Calu3 (cell line): ENCODE results near the gene SSTR3. TPM values are rescaled to one million over a fixed set of nuclear protein-coding genes. Genes with fewer than 3 reads are reported as not detected.
A peak's percentile ranks its signal among the peaks of the same experiment; 100 is the strongest.

ENCODE experiments used
- BruUV-seq: library from RNA; stranded (reverse); fragments of 400-500 nt; replicated peaks from 2 replicates; lab custom pipeline; 2021; lab: Mats Ljungman, UMichigan
- CTCF ChIA-PET: fragments of 300-600 bp; sonication (Branson Sonifier 250); formaldehyde crosslinking; loops from one replicate; lab custom pipeline; 2022; ENCODE audit warnings: antibody characterized with exemption; lab: Charles Lee
- DNase-seq: peaks from one replicate; pipeline ENCODE4 v3.0.0; 2022
- H3K27ac Mint-ChIP-seq: one replicate; pipeline ENCODE4 v1.8.0; 2022; ENCODE audit warnings: mixed read lengths; ENCODE audit not compliant: unreplicated experiment
- H3K27me3 Mint-ChIP-seq: one replicate; pipeline ENCODE4 v1.8.0; 2022; ENCODE audit warnings: mixed read lengths; ENCODE audit not compliant: unreplicated experiment
- H3K36me3 Mint-ChIP-seq: one replicate; pipeline ENCODE4 v1.8.0; 2022; ENCODE audit warnings: mild to moderate bottlenecking, moderate library complexity, mixed read lengths; ENCODE audit not compliant: insufficient read depth, unreplicated experiment
- H3K4me1 Mint-ChIP-seq: one replicate; pipeline ENCODE4 v1.8.0; 2022; ENCODE audit warnings: mild to moderate bottlenecking, low read depth, mixed read lengths; ENCODE audit not compliant: unreplicated experiment
- H3K4me3 Mint-ChIP-seq: one replicate; pipeline ENCODE4 v1.8.0; 2022; ENCODE audit warnings: mild to moderate bottlenecking, low read depth, moderate library complexity, mixed read lengths; ENCODE audit not compliant: unreplicated experiment
- H3K9me3 Mint-ChIP-seq: one replicate; pipeline ENCODE4 v1.8.0; 2022; ENCODE audit warnings: low read depth, mixed read lengths; ENCODE audit not compliant: unreplicated experiment
- intact Hi-C: fragments of 100-400 bp; cut with micrococcal nuclease; formaldehyde crosslinking; loops from one replicate; pipeline ENCODE4 v1.10.0; 2022; ENCODE audit not compliant: unreplicated experiment
- total RNA-seq: library from RNA; stranded (reverse); gene quantifications from 2 replicates; pipeline ENCODE4 v1.2.3, GENCODE V29; 2022
- TF ChIP-seq, protein P1 (sequence below): fragments of 200-600 bp; IDR thresholded peaks from one replicate; pipeline ENCODE4 v1.8.0; 2022; ENCODE audit warnings: antibody characterized with exemption; ENCODE audit not compliant: unreplicated experiment

The SSTR3 gene
- total RNA-seq, 1 experiment from 2014 or later: not detected

DNA sequence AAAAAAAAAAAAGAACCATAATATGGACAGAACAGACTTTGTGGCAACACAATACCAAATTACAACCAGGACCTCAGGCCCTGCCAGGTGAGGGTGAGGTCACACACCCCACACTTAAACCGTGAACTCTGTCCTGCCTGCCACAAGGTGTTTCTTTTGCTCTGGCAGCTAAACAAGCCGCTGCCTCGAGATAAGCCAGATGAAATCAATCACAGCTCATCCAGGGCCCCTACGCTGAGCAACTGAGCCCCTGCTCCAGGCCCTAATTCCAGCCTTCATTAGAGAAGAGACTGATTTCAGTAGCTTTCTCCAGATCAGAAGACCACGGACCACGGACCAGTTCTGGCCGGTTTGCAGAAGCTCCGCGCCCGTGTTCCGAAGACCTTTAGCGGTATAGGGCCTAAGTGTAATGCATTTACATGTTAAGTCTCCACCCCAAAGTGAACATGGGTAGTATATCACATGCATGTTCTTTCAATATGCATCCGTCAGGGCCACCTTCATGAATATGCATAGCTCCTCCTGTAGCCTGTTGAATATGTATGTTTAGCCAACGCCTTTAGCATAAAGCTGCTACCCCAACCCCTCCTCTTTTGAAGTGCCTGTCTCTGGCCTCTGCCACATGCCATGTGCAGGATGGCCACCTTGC lies 46.6 kb upstream of the SSTR3 start:
- TF ChIP-seq, protein P1, sequence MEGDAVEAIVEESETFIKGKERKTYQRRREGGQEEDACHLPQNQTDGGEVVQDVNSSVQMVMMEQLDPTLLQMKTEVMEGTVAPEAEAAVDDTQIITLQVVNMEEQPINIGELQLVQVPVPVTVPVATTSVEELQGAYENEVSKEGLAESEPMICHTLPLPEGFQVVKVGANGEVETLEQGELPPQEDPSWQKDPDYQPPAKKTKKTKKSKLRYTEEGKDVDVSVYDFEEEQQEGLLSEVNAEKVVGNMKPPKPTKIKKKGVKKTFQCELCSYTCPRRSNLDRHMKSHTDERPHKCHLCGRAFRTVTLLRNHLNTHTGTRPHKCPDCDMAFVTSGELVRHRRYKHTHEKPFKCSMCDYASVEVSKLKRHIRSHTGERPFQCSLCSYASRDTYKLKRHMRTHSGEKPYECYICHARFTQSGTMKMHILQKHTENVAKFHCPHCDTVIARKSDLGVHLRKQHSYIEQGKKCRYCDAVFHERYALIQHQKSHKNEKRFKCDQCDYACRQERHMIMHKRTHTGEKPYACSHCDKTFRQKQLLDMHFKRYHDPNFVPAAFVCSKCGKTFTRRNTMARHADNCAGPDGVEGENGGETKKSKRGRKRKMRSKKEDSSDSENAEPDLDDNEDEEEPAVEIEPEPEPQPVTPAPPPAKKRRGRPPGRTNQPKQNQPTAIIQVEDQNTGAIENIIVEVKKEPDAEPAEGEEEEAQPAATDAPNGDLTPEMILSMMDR: no peak
- Mint-ChIP-seq H3K27ac (no peak overlapping the region), H3K4me3 (no peak overlapping the region), H3K4me1 (peaks cover 49% of the 10 kb centered on the region), H3K9me3 (no peaks in the 10 kb centered on the region), H3K27me3 (peaks cover 31% of the 10 kb centered on the region), H3K36me3 (no peaks in the 10 kb centered on the region)
- BruUV-seq: no TSS peak
- intact Hi-C loops: loop anchor here (10.0 kb wide), 1 partner anchor 94 kb away; no protein-coding TSS in a partner anchor
- DNase-seq: no peak
- CTCF ChIA-PET: interaction anchor here (0.6 to 1.8 kb wide), 6 partner anchors 11 to 128 kb away, joined by 3 to 11 read pairs (median 4); no protein-coding TSS in a partner anchor

DNA sequence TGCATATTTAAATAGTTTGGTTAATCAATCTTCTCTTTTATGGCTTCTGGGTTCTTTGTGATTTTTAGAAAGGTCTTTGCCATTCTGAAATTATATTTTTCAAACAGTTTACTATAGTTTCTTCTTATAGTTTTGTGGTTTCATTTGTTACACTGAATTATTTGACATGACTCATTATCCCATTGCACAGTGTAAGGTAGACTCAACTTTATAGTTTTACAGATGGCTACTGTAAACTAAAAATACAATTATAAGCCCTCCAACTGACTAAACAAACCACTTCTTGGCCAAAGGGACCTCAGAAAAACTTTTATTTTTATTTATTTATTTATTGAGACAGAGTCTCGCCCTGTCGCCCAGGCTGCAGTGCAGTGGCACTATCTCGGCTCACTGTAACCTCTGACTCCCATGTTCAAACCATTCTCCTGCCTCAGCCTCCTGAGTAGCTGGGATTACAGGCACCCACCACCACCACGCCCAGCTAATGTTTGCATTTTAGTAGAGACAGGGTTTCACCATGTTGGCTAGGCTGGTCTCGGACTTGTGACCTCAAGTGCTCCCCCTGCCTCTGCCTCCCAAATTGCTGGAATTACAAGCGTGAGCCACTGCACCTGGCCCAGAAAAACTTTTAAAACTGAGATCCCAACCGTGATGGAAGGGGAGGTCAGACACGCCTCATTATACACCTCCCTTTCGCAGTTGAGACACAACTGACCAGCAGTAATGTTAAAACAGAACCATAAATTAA lies 45.9 kb upstream of the SSTR3 start:
- Mint-ChIP-seq H3K9me3 (no peaks in the 10 kb centered on the region), H3K4me1 (peaks cover 49% of the 10 kb centered on the region), H3K27ac (no peak overlapping the region), H3K27me3 (peaks cover 30% of the 10 kb centered on the region), H3K4me3 (no peak overlapping the region), H3K36me3 (no peaks in the 10 kb centered on the region)
- intact Hi-C loops: loop anchor here (10.0 kb wide), 1 partner anchor 93 kb away; no protein-coding TSS in a partner anchor
- DNase-seq: no peak
- BruUV-seq: no TSS peak
- CTCF ChIA-PET: interaction anchor here (0.6 to 0.7 kb wide), 2 partner anchors 10 to 59 kb away, joined by 3 to 11 read pairs; no protein-coding TSS in a partner anchor
- TF ChIP-seq, protein P1: no peak

GRCh38 chr22:37256075-37256726 lies 43.9 kb upstream of the SSTR3 start:
- TF ChIP-seq, protein P1: no peak
- H3K27me3 Mint-ChIP-seq: peaks cover 12% of the 10 kb centered on the region
- DNase-seq: no peak
- H3K27ac Mint-ChIP-seq: peak overlapping the region; percentile 15
- no peak overlapping the region for H3K4me3 Mint-ChIP-seq
- no peaks in the 10 kb centered on the region for H3K9me3 Mint-ChIP-seq
- CTCF ChIA-PET: interaction anchor here (0.6 kb wide), 1 partner anchor 388 kb away, joined by 4 read pairs; no protein-coding TSS in a partner anchor
- no TSS peak for BruUV-seq
- intact Hi-C loops: loop anchor here (10.0 kb wide), 1 partner anchor 91 kb away; no protein-coding TSS in a partner anchor
- peaks cover 47% of the 10 kb centered on the region for H3K4me1 Mint-ChIP-seq
- no peaks in the 10 kb centered on the region for H3K36me3 Mint-ChIP-seq

DNA sequence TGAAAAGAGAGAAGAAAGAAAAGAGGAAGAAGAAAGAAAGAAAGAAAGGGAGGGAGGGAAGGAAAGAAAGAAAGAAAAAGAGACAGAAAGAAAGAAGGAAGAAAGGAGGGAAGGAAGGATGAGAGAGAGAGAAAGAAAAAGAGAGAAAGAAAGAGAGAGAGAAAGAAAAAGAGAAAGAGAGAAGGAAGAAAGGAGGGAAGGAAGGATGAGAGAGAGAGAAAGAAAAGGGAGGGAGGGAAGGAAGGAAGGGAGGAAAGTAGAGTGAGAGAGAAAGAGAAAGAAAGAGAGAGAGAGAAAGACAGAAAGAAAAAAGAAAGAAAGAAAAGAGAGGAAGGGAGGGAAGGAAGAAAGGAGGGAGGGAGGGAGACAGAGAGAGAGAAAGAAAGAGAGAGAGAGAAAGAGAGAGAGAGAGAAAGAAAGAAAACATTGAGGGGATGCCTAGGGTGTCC lies 43.3 kb upstream of the SSTR3 start:
- no peaks in the 10 kb centered on the region for H3K9me3 Mint-ChIP-seq
- BruUV-seq: no TSS peak
- CTCF ChIA-PET: interaction anchor here (0.6 kb wide), 1 partner anchor 387 kb away, joined by 4 read pairs; no protein-coding TSS in a partner anchor
- TF ChIP-seq, protein P1: no peak
- intact Hi-C loops: loop anchor here (10.0 kb wide), 1 partner anchor 91 kb away; no protein-coding TSS in a partner anchor
- no peak overlapping the region for H3K27ac Mint-ChIP-seq
- peaks cover 5% of the 10 kb centered on the region for H3K27me3 Mint-ChIP-seq
- no peak for DNase-seq
- H3K4me1 Mint-ChIP-seq: peaks cover 41% of the 10 kb centered on the region
- H3K36me3 Mint-ChIP-seq: no peaks in the 10 kb centered on the region
- no peak overlapping the region for H3K4me3 Mint-ChIP-seq
